GM19351 (cell line): ENCODE data around the gene PXK.

Experiments
- ATAC-seq: cut with Tn5 transposase; IDR thresholded peaks from one replicate; pipeline ENCODE4 v1.9.1; 2021; ENCODE audit warnings: mild to moderate bottlenecking, moderate library complexity; ENCODE audit not compliant: unreplicated experiment

Gene PXK

GRCh38 chr3:58379351-58380073, 46.8 kb downstream of the PXK start:
- no peak for ATAC-seq

GRCh38 chr3:58383476-58383875, 50.8 kb downstream of the PXK start:
- ATAC-seq: no peak

GRCh38 chr3:58383904-58384303, 51.2 kb downstream of the PXK start:
- ATAC-seq: no peak

GRCh38 chr3:58384381-58385090, 51.8 kb downstream of the PXK start:
- no peak for ATAC-seq

- ATAC-seq: no peak
These were observed 54.1 kb downstream of the PXK start for GRCh38 chr3:58386626-58387365.

GRCh38 chr3:58387650-58388546, 55.2 kb downstream of the PXK start:
- no peak for ATAC-seq

GRCh38 chr3:58388550-58389091, 55.9 kb downstream of the PXK start:
- ATAC-seq: no peak

GRCh38 chr3:58391156-58391865, 58.6 kb downstream of the PXK start:
- no peak for ATAC-seq

GRCh38 chr3:58392181-58392580, 59.5 kb downstream of the PXK start:
- no peak for ATAC-seq

- no peak for ATAC-seq
These were observed 61.6 kb downstream of the PXK start for GRCh38 chr3:58394339-58394738.

GRCh38 chr3:58398669-58399333, 66.1 kb downstream of the PXK start:
- ATAC-seq: no peak

- no peak for ATAC-seq
These were observed 70.9 kb downstream of the PXK start for GRCh38 chr3:58403513-58404109.

GRCh38 chr3:58404396-58404795, 71.7 kb downstream of the PXK start:
- no peak for ATAC-seq

- no peak for ATAC-seq
These were observed 76.2 kb downstream of the PXK start for GRCh38 chr3:58408906-58409305.

GRCh38 chr3:58409663-58410062, 77.0 kb downstream of the PXK start:
- no peak for ATAC-seq

- no peak for ATAC-seq
These were observed 78.3 kb downstream of the PXK start for GRCh38 chr3:58411036-58411435.

GRCh38 chr3:58411851-58412830, 79.4 kb downstream of the PXK start:
- no peak for ATAC-seq
